ENCODE data around the gene PLPPR4.
"Not testable (repeated sequence)": the region's sequence is repeated elsewhere in the genome, so short reads cannot be mapped to it uniquely, and the experiment has no call there.

The PLPPR4 gene

GRCh38 chr1:99265124-99265523 lies 832 bp downstream of the PLPPR4 start:
- FAIRE-seq (no peak), DNase-seq (ENCODE audit: insufficient read length, low spot score) (no peak)

GRCh38 chr1:99266726-99267125 lies 2.4 kb downstream of the PLPPR4 start:
- FAIRE-seq = no peak
- no peak for DNase-seq (ENCODE audit: insufficient read length, low spot score)

GRCh38 chr1:99268021-99268420 lies 3.7 kb downstream of the PLPPR4 start:
- DNase-seq (ENCODE audit: insufficient read length, low spot score) (no peak), FAIRE-seq (no peak)

GRCh38 chr1:99269321-99269720 lies 5.0 kb downstream of the PLPPR4 start:
- FAIRE-seq = no peak
- DNase-seq (ENCODE audit: insufficient read length, low spot score) = no peak

- DNase-seq (ENCODE audit: insufficient read length, low spot score) (no peak), FAIRE-seq (no peak)
Measured at GRCh38 chr1:99270646-99271045, 6.4 kb downstream of the PLPPR4 start.

GRCh38 chr1:99271249-99271648 lies 7.0 kb downstream of the PLPPR4 start:
- no peak for DNase-seq (ENCODE audit: insufficient read length, low spot score)
- no peak for FAIRE-seq

GRCh38 chr1:99277066-99277465 lies 12.8 kb downstream of the PLPPR4 start:
- DNase-seq (ENCODE audit: insufficient read length, low spot score) (no peak), FAIRE-seq (no peak)

- FAIRE-seq (no peak), DNase-seq (ENCODE audit: insufficient read length, low spot score) (no peak)
Measured at GRCh38 chr1:99279525-99279924, 15.2 kb downstream of the PLPPR4 start.

GRCh38 chr1:99281105-99281504 lies 16.8 kb downstream of the PLPPR4 start:
- DNase-seq (ENCODE audit: insufficient read length, low spot score) = no peak
- no peak for FAIRE-seq

GRCh38 chr1:99282536-99282935 lies 18.2 kb downstream of the PLPPR4 start:
- DNase-seq (ENCODE audit: insufficient read length, low spot score) = no peak
- FAIRE-seq = no peak

- FAIRE-seq; DNase-seq (ENCODE audit: insufficient read length, low spot score): not testable (repeated sequence)
Measured at GRCh38 chr1:99283521-99283920, 19.2 kb downstream of the PLPPR4 start.

- no peak for FAIRE-seq
- DNase-seq (ENCODE audit: insufficient read length, low spot score) = no peak
Measured at GRCh38 chr1:99292886-99293285, 28.6 kb downstream of the PLPPR4 start.

GRCh38 chr1:99297923-99298322 lies 33.6 kb downstream of the PLPPR4 start:
- FAIRE-seq = no peak
- DNase-seq (ENCODE audit: insufficient read length, low spot score) = no peak

GRCh38 chr1:99304725-99305282 lies 40.5 kb downstream of the PLPPR4 start:
- FAIRE-seq (no peak), DNase-seq (ENCODE audit: insufficient read length, low spot score) (no peak)

GRCh38 chr1:99305626-99306025 lies 41.3 kb downstream of the PLPPR4 start:
- FAIRE-seq (no peak), DNase-seq (ENCODE audit: insufficient read length, low spot score) (no peak)

GRCh38 chr1:99306056-99306455 lies 41.8 kb downstream of the PLPPR4 start:
- no peak for FAIRE-seq
- DNase-seq (ENCODE audit: insufficient read length, low spot score) = no peak

- DNase-seq (ENCODE audit: insufficient read length, low spot score) (no peak), FAIRE-seq (no peak)
Measured at GRCh38 chr1:99306644-99307043, 42.4 kb downstream of the PLPPR4 start.

- DNase-seq (ENCODE audit: insufficient read length, low spot score) (no peak), FAIRE-seq (no peak)
Measured at GRCh38 chr1:99315305-99315704, 51.0 kb downstream of the PLPPR4 start.

GRCh38 chr1:99326215-99326949 lies 62.1 kb downstream of the PLPPR4 start:
- DNase-seq (ENCODE audit: insufficient read length, low spot score) (no peak), FAIRE-seq (no peak)

- no peak for DNase-seq (ENCODE audit: insufficient read length, low spot score)
- FAIRE-seq = no peak
Measured at GRCh38 chr1:99327357-99327756, 63.1 kb downstream of the PLPPR4 start.

- DNase-seq (ENCODE audit: insufficient read length, low spot score) (no peak), FAIRE-seq (no peak)
Measured at GRCh38 chr1:99328171-99328570, 63.9 kb downstream of the PLPPR4 start.

GRCh38 chr1:99331083-99331482 lies 66.8 kb downstream of the PLPPR4 start:
- FAIRE-seq (no peak), DNase-seq (ENCODE audit: insufficient read length, low spot score) (no peak)

- no peak for FAIRE-seq
- DNase-seq (ENCODE audit: insufficient read length, low spot score) = no peak
Measured at GRCh38 chr1:99331636-99332035, 67.3 kb downstream of the PLPPR4 start.

All from GM19239 (cell line).